H9 (cell line): ENCODE results near the gene ADAM19. TPM values are rescaled to one million over a fixed set of nuclear protein-coding genes. Genes with fewer than 3 reads are reported as not detected.

ENCODE experiments used
- DNase-seq: peaks from one replicate; pipeline ENCODE4 v3.0.0-alpha.2; 2017
- H2AFZ ChIP-seq: one replicate; pipeline ENCODE4 v1.6.1; 2013; ENCODE audit warnings: mild to moderate bottlenecking, low read length, control low read depth, moderate library complexity
- H2AK5ac ChIP-seq: 2 replicates; pipeline ENCODE4 v1.6.1; 2013; ENCODE audit warnings: low read length, control low read depth, mixed read lengths; ENCODE audit not compliant: insufficient read length
- H2BK120ac ChIP-seq: one replicate; pipeline ENCODE4 v1.6.1; 2013; ENCODE audit warnings: low read depth, mild to moderate bottlenecking, low read length, control low read depth, inconsistent platforms; ENCODE audit not compliant: poor library complexity, severe bottlenecking
- H2BK12ac ChIP-seq: 2 replicates; pipeline ENCODE4 v1.6.1; 2013; ENCODE audit warnings: low read length, control low read depth, mixed read lengths, low read depth; ENCODE audit not compliant: insufficient read length
- H2BK15ac ChIP-seq: 2 replicates; pipeline ENCODE4 v1.6.1; 2013; ENCODE audit warnings: low read depth, low read length, control low read depth
- H2BK20ac ChIP-seq: one replicate; pipeline ENCODE4 v1.6.1; 2013; ENCODE audit warnings: low read depth, mild to moderate bottlenecking, low read length, control low read depth, inconsistent platforms; ENCODE audit not compliant: poor library complexity, severe bottlenecking
- H2BK5ac ChIP-seq: 2 replicates; pipeline ENCODE4 v1.6.1; 2013; ENCODE audit warnings: low read length, control low read depth, mixed read lengths; ENCODE audit not compliant: insufficient read length
- H3K14ac ChIP-seq: 2 replicates; pipeline ENCODE4 v1.6.1; 2013; ENCODE audit warnings: low read length, control low read depth; ENCODE audit not compliant: insufficient read depth
- H3K18ac ChIP-seq: 2 replicates; pipeline ENCODE4 v1.6.1; 2013; ENCODE audit warnings: low read depth, mild to moderate bottlenecking, mixed read lengths, low read length, control low read depth; ENCODE audit not compliant: insufficient read length
- H3K23ac ChIP-seq: 2 replicates; pipeline ENCODE4 v1.6.1; 2013; ENCODE audit warnings: low read length, control low read depth, mixed read lengths, low read depth; ENCODE audit not compliant: insufficient read length
- H3K23me2 ChIP-seq: 2 replicates; pipeline ENCODE4 v1.6.1; 2013; ENCODE audit warnings: low read depth, mild to moderate bottlenecking, mixed read lengths, low read length, control low read depth; ENCODE audit not compliant: insufficient read length, poor library complexity, severe bottlenecking
- H3K27ac ChIP-seq: 2 replicates; pipeline ENCODE4 v1.5.1; 2013; ENCODE audit warnings: low read length, control low read depth, mixed read lengths, low read depth; ENCODE audit not compliant: insufficient read length
- H3K27me3 ChIP-seq: 2 replicates; pipeline ENCODE4 v1.6.1; 2013; ENCODE audit warnings: low read length, control low read depth, inconsistent platforms; ENCODE audit not compliant: insufficient read depth
- H3K4ac ChIP-seq: 2 replicates; pipeline ENCODE4 v1.6.1; 2013; ENCODE audit warnings: low read depth, mild to moderate bottlenecking, control low read depth, inconsistent platforms, low read length, moderate library complexity
- H3K4me1 ChIP-seq: 2 replicates; pipeline ENCODE4 v1.6.1; 2013; ENCODE audit warnings: low read length, control low read depth, inconsistent platforms; ENCODE audit not compliant: insufficient read depth
- H3K4me2 ChIP-seq: 2 replicates; pipeline ENCODE4 v1.6.1; 2013; ENCODE audit warnings: low read length, control low read depth, mixed read lengths; ENCODE audit not compliant: insufficient read length, insufficient read depth
- H3K56ac ChIP-seq: 2 replicates; pipeline ENCODE4 v1.6.1; 2013; ENCODE audit warnings: low read depth, mild to moderate bottlenecking, mixed read lengths, low read length, control low read depth; ENCODE audit not compliant: insufficient read length
- H3K79me1 ChIP-seq: 2 replicates; pipeline ENCODE4 v1.6.1; 2013; ENCODE audit warnings: low read depth, mild to moderate bottlenecking, moderate library complexity, low read length, control low read depth, inconsistent platforms; ENCODE audit not compliant: insufficient read depth, poor library complexity, severe bottlenecking
- H3K79me2 ChIP-seq: 2 replicates; pipeline ENCODE4 v1.6.1; 2013; ENCODE audit warnings: low read length, control low read depth, inconsistent platforms; ENCODE audit not compliant: insufficient read depth
- H3K9ac ChIP-seq: 2 replicates; pipeline ENCODE4 v1.6.1; 2013; ENCODE audit warnings: low read length, control low read depth, mixed read lengths; ENCODE audit not compliant: insufficient read length; ENCODE audit errors: extremely low read depth
- H3K9me3 ChIP-seq: one replicate; pipeline ENCODE4 v1.6.1; 2013; ENCODE audit warnings: low read depth, low read length, inconsistent platforms; ENCODE audit not compliant: control insufficient read depth
- H3T11ph ChIP-seq: one replicate; pipeline ENCODE4 v1.6.1; 2013; ENCODE audit warnings: mild to moderate bottlenecking, low read length, control low read depth, inconsistent platforms
- H4K20me1 ChIP-seq: one replicate; pipeline ENCODE4 v1.6.1; 2013; ENCODE audit not compliant: control insufficient read depth, insufficient read length, insufficient read depth
- H4K5ac ChIP-seq: 2 replicates; pipeline ENCODE4 v1.6.1; 2013; ENCODE audit warnings: low read depth, mild to moderate bottlenecking, mixed read lengths, low read length, control low read depth; ENCODE audit not compliant: insufficient read length
- H4K8ac ChIP-seq: replicated peaks from 2 replicates; pipeline ENCODE4 v1.6.1; 2013; ENCODE audit warnings: low read length, control low read depth, mixed read lengths, low read depth; ENCODE audit not compliant: insufficient read length
- H4K91ac ChIP-seq: 2 replicates; pipeline ENCODE4 v1.6.1; 2013; ENCODE audit warnings: low read depth, mild to moderate bottlenecking, moderate library complexity, mixed read lengths, low read length, control low read depth; ENCODE audit not compliant: insufficient read length
- H3K27ac Mint-ChIP-seq, 3 experiments: 2 replicates in 2 of 3; 3 replicates in 1 of 3; pipeline ENCODE4 v1.8.0; 2020 to 2021; ENCODE audit warnings: mixed read lengths in 3 of 3, mild to moderate bottlenecking in 1 of 3, moderate library complexity in 1 of 3
- H3K27me3 Mint-ChIP-seq: 2 replicates; pipeline ENCODE4 v1.8.0; 2021; ENCODE audit warnings: low read depth, mild to moderate bottlenecking, moderate library complexity, mixed read lengths
- H3K36me3 Mint-ChIP-seq, 3 experiments: 2 replicates in 2 of 3; 3 replicates in 1 of 3; pipeline ENCODE4 v1.8.0; 2020 to 2021; ENCODE audit warnings: low read depth in 3 of 3, mixed read lengths in 3 of 3; ENCODE audit not compliant: insufficient read depth in 1 of 3
- H3K4me1 Mint-ChIP-seq, 2 experiments: 2 replicates each; pipeline ENCODE4 v1.8.0; 2020; ENCODE audit warnings: mixed read lengths in 2 of 2
- H3K4me3 Mint-ChIP-seq, 2 experiments: 2 replicates in 1 of 2; 3 replicates in 1 of 2; pipeline ENCODE4 v1.8.0; 2020 to 2021; ENCODE audit warnings: mild to moderate bottlenecking in 2 of 2, mixed read lengths in 2 of 2, moderate library complexity in 1 of 2
- H3K9me3 Mint-ChIP-seq, 2 experiments: 2 replicates in 1 of 2; 3 replicates in 1 of 2; pipeline ENCODE4 v1.8.0; 2020; ENCODE audit warnings: mild to moderate bottlenecking in 2 of 2, mixed read lengths in 2 of 2, moderate library complexity in 1 of 2
- WGBS: extraction: QIAGEN DNeasy Blood & Tissue Kit; methylation state at CpG from one replicate; pipeline ENCODE4 v1.1.7; 2013; ENCODE audit warnings: missing lambda C conversion rate, low lambda C conversion rate, mixed read lengths; ENCODE audit not compliant: insufficient read length; ENCODE audit errors: extremely low coverage; 5-methylcytosine and 5-hydroxymethylcytosine counted together
- total RNA-seq: library from RNA; stranded (reverse); gene quantifications from 2 replicates; pipeline ENCODE4 v1.2.1, GENCODE V29; 2021
- TF ChIP-seq, protein P1 (sequence below): fragments of 200-600 bp; sonication (generic); conservative IDR thresholded peaks from 3 replicates; pipeline ENCODE4 v1.8.0; 2021; ENCODE audit warnings: antibody characterized with exemption, mild to moderate bottlenecking

ADAM19 gene
- total RNA-seq, 1 experiment from 2014 or later, result 9.9 TPM

GRCh38 chr5:157558681-157559080, 16.9 kb downstream of the ADAM19 start:
- peaks cover 0 to 3% (median 0%) of the 10 kb centered on the region in 3 experiments; a peak in 3 of 7 replicates for H3K36me3 Mint-ChIP-seq
- H3K27me3 Mint-ChIP-seq, result no peaks in the 10 kb centered on the region
- H3K9me3 ChIP-seq, result no peaks in the 10 kb centered on the region
- H3K4me3 Mint-ChIP-seq, result no peak overlapping the region
- no peak overlapping the region for H4K91ac ChIP-seq
- TF ChIP-seq, protein P1, sequence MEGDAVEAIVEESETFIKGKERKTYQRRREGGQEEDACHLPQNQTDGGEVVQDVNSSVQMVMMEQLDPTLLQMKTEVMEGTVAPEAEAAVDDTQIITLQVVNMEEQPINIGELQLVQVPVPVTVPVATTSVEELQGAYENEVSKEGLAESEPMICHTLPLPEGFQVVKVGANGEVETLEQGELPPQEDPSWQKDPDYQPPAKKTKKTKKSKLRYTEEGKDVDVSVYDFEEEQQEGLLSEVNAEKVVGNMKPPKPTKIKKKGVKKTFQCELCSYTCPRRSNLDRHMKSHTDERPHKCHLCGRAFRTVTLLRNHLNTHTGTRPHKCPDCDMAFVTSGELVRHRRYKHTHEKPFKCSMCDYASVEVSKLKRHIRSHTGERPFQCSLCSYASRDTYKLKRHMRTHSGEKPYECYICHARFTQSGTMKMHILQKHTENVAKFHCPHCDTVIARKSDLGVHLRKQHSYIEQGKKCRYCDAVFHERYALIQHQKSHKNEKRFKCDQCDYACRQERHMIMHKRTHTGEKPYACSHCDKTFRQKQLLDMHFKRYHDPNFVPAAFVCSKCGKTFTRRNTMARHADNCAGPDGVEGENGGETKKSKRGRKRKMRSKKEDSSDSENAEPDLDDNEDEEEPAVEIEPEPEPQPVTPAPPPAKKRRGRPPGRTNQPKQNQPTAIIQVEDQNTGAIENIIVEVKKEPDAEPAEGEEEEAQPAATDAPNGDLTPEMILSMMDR, result no peak
- no CpG with 5 or more reads among the region's 2 CpGs for WGBS
- H3K27ac Mint-ChIP-seq, result no peak overlapping the region
- no peak for DNase-seq
- no peak overlapping the region for H3K56ac ChIP-seq
- no peak overlapping the region for H2BK15ac ChIP-seq
- H2BK120ac ChIP-seq, result no peak overlapping the region
- H3K4ac ChIP-seq, result no peak overlapping the region
- H3K79me2 ChIP-seq, result no peaks in the 10 kb centered on the region
- H2BK5ac ChIP-seq, result no peak overlapping the region
- H3K23me2 ChIP-seq, result no peaks in the 10 kb centered on the region
- H4K5ac ChIP-seq, result no peak overlapping the region
- no peaks in the 10 kb centered on the region for H3K79me1 ChIP-seq
- H3K18ac ChIP-seq, result no peak overlapping the region
- H3K27me3 ChIP-seq, result no peaks in the 10 kb centered on the region
- no peak overlapping the region for H3K27ac ChIP-seq
- no peak overlapping the region for H4K8ac ChIP-seq
- H3K4me1 ChIP-seq, result no peaks in the 10 kb centered on the region; the same call in 1 of the 2 replicates
- no peak overlapping the region for H2AK5ac ChIP-seq
- no peak overlapping the region for H3K4me2 ChIP-seq
- no peak overlapping the region for H3T11ph ChIP-seq
- no peaks in the 10 kb centered on the region for H3K9me3 Mint-ChIP-seq
- H2BK12ac ChIP-seq, result no peak overlapping the region
- H3K23ac ChIP-seq, result no peak overlapping the region
- no peak overlapping the region for H2AFZ ChIP-seq
- no peaks in the 10 kb centered on the region for H4K20me1 ChIP-seq
- H3K14ac ChIP-seq, result no peak overlapping the region
- H2BK20ac ChIP-seq, result no peak overlapping the region
- no peak overlapping the region for H3K9ac ChIP-seq
- peaks cover 46 to 48% of the 10 kb centered on the region in 2 experiments for H3K4me1 Mint-ChIP-seq
